H1 (cell line): Measurements from ENCODE around the gene ABCA6. TPM values are rescaled to one million over a fixed set of nuclear protein-coding genes. Genes with fewer than 3 reads are reported as not detected.
A peak's percentile ranks its signal among the peaks of the same experiment; 100 is the strongest.

ENCODE experiments used
- CTCF ChIA-PET: fragments of 300-600 bp; sonication (Branson Sonifier 250); formaldehyde crosslinking; loops from one replicate; lab custom pipeline; 2021; ENCODE audit not compliant: partially characterized antibody; lab: Charles Lee
- POLR2A ChIA-PET: fragments of 300-600 bp; sonication (Branson Sonifier 250); formaldehyde crosslinking; loops from one replicate; lab custom pipeline; 2021; ENCODE audit warnings: inconsistent platforms; ENCODE audit not compliant: partially characterized antibody; lab: Charles Lee
- DNase-seq, 2 experiments: peaks; one replicate each; pipeline versions ENCODE4 v3.0.0 to v3.0.0-alpha.2; 2010 to 2022; ENCODE audit warnings: low spot score in 2 of 2, low read depth in 1 of 2, mixed read lengths in 1 of 2
- FAIRE-seq: peaks from 2 replicates; lab custom pipeline; 2011; peaks lifted over from hg19 to GRCh38; lab: Jason Lieb, UNC
- H2AFZ ChIP-seq: 2 replicates; pipeline ENCODE4 v1.8.1; 2012; ENCODE audit warnings: low read length, inconsistent platforms
- H2AK5ac ChIP-seq: 2 replicates; pipeline ENCODE4 v1.6.1; 2013; ENCODE audit warnings: low read depth, low read length
- H2BK120ac ChIP-seq: replicated peaks from 2 replicates; pipeline ENCODE3; 2013; ENCODE audit warnings: low read depth, low read length, inconsistent platforms
- H2BK12ac ChIP-seq: 2 replicates; pipeline ENCODE4 v1.6.1; 2013; ENCODE audit warnings: low read depth, low read length
- H2BK15ac ChIP-seq: 2 replicates; pipeline ENCODE4 v1.6.1; 2013; ENCODE audit warnings: low read length
- H2BK20ac ChIP-seq: 2 replicates; pipeline ENCODE4 v1.6.1; 2013; ENCODE audit warnings: low read length
- H2BK5ac ChIP-seq: 2 replicates; pipeline ENCODE4 v1.6.1; 2013; ENCODE audit warnings: low read depth, low read length
- H3K14ac ChIP-seq: 2 replicates; pipeline ENCODE4 v1.6.1; 2013; ENCODE audit warnings: inconsistent platforms; ENCODE audit not compliant: insufficient read length
- H3K18ac ChIP-seq: 2 replicates; pipeline ENCODE4 v1.6.1; 2013; ENCODE audit warnings: low read length; ENCODE audit errors: extremely low read depth
- H3K23ac ChIP-seq: 2 replicates; pipeline ENCODE4 v1.6.1; 2013; ENCODE audit warnings: inconsistent platforms; ENCODE audit not compliant: insufficient read length
- H3K23me2 ChIP-seq: 2 replicates; pipeline ENCODE4 v1.6.1; 2013; ENCODE audit warnings: low read depth, low read length
- H3K27ac ChIP-seq: 2 replicates; pipeline ENCODE4 v1.6.1; 2011; ENCODE audit warnings: low read depth, low read length, inconsistent platforms
- H3K27me3 ChIP-seq, 4 experiments: replicated peaks in 1 of 4; 1 replicate in 1 of 4; 2 replicates in 3 of 4; pipeline versions ENCODE4 v1.6.1 to v1.8.1; 2011 to 2013; ENCODE audit warnings: low read length in 3 of 4, mild to moderate bottlenecking in 3 of 4, inconsistent platforms in 2 of 4, mixed read lengths in 2 of 4, moderate library complexity in 1 of 4; ENCODE audit not compliant: control insufficient read depth in 3 of 4, insufficient read depth in 3 of 4; ENCODE audit errors: extremely low read depth in 1 of 4
- H3K36me3 ChIP-seq, 4 experiments: 2 replicates each; pipeline versions ENCODE4 v1.6.1 to v1.8.1; 2011 to 2013; ENCODE audit warnings: mild to moderate bottlenecking in 4 of 4, low read length in 3 of 4, moderate library complexity in 2 of 4, control low read depth in 1 of 4, inconsistent platforms in 1 of 4; ENCODE audit not compliant: insufficient read depth in 4 of 4, control insufficient read depth in 2 of 4
- H3K4ac ChIP-seq: replicated peaks from 2 replicates; pipeline ENCODE3; 2013; ENCODE audit warnings: low read length, low read depth, mixed read lengths, inconsistent platforms; ENCODE audit not compliant: insufficient read length
- H3K4me1 ChIP-seq, 4 experiments: replicated peaks in 1 of 4; 1 replicate in 1 of 4; 2 replicates in 3 of 4; pipeline versions ENCODE4 v1.6.1 to v1.8.1; 2011 to 2013; ENCODE audit warnings: low read length in 3 of 4, inconsistent platforms in 2 of 4, mixed read lengths in 1 of 4; ENCODE audit not compliant: insufficient read depth in 4 of 4, control insufficient read depth in 3 of 4
- H3K4me2 ChIP-seq, 2 experiments: 2 replicates each; pipeline versions ENCODE4 v1.6.1 to v1.8.1; 2011 to 2013; ENCODE audit warnings: low read depth in 2 of 2, low read length in 2 of 2, control low read depth in 1 of 2, inconsistent platforms in 1 of 2, mild to moderate bottlenecking in 1 of 2; ENCODE audit not compliant: insufficient read depth in 1 of 2
- H3K4me3 ChIP-seq, 4 experiments: fragments of 200-600, 300-600 bp in 1 of 4; sonication (generic), shearing (Covaris generic), sonication (Bioruptor Twin) in 1 of 4; 2 replicates each; pipeline versions ENCODE4 v1.5.1 to v1.8.1; 2011 to 2016; ENCODE audit warnings: low read length in 4 of 4, low read depth in 3 of 4, control low read depth in 2 of 4, inconsistent platforms in 2 of 4, mild to moderate bottlenecking in 2 of 4, mixed read lengths in 1 of 4, moderate library complexity in 1 of 4; ENCODE audit not compliant: insufficient read depth in 2 of 4; ENCODE audit errors: extremely low read depth in 1 of 4
- H3K56ac ChIP-seq: replicated peaks from 2 replicates; pipeline ENCODE3; 2013; ENCODE audit warnings: low read depth, mild to moderate bottlenecking, mixed read lengths, low read length, inconsistent platforms; ENCODE audit not compliant: insufficient read length
- H3K79me1 ChIP-seq: 2 replicates; pipeline ENCODE4 v1.6.1; 2013; ENCODE audit warnings: low read depth, low read length, control low read depth
- H3K79me2 ChIP-seq, 2 experiments: 2 replicates each; pipeline versions ENCODE4 v1.6.1 to v1.8.1; 2012 to 2013; ENCODE audit warnings: low read length in 2 of 2, mild to moderate bottlenecking in 2 of 2, inconsistent platforms in 1 of 2; ENCODE audit not compliant: insufficient read depth in 2 of 2, control insufficient read depth in 1 of 2
- H3K9ac ChIP-seq, 4 experiments: replicated peaks in 1 of 4; 1 replicate in 1 of 4; 2 replicates in 3 of 4; pipeline versions ENCODE4 v1.6.1 to v1.8.1; 2011 to 2013; ENCODE audit warnings: low read depth in 3 of 4, low read length in 3 of 4, control low read depth in 2 of 4, mild to moderate bottlenecking in 2 of 4, moderate library complexity in 2 of 4, inconsistent platforms in 1 of 4; ENCODE audit errors: extremely low read depth in 1 of 4
- H3K9me3 ChIP-seq, 2 experiments: 2 replicates each; pipeline versions ENCODE4 v1.6.1 to v1.8.1; 2012 to 2013; ENCODE audit warnings: mild to moderate bottlenecking in 2 of 2, moderate library complexity in 2 of 2, control low read depth in 1 of 2, inconsistent platforms in 1 of 2, low read depth in 1 of 2, low read length in 1 of 2, mixed read lengths in 1 of 2; ENCODE audit not compliant: insufficient read depth in 2 of 2
- H4K20me1 ChIP-seq, 2 experiments: replicated peaks in 1 of 2; 2 replicates each; pipeline versions ENCODE3 to v1.8.1; 2011 to 2013; ENCODE audit warnings: inconsistent platforms in 2 of 2, low read length in 2 of 2, mild to moderate bottlenecking in 1 of 2; ENCODE audit not compliant: insufficient read depth in 2 of 2, control insufficient read depth in 1 of 2
- H4K5ac ChIP-seq: 2 replicates; pipeline ENCODE4 v1.6.1; 2013; ENCODE audit warnings: low read length, low read depth, mixed read lengths, inconsistent platforms; ENCODE audit not compliant: insufficient read length
- H4K8ac ChIP-seq: 2 replicates; pipeline ENCODE4 v1.8.0; 2013; ENCODE audit warnings: mild to moderate bottlenecking, moderate library complexity, low read length, inconsistent platforms; ENCODE audit not compliant: insufficient read depth; ENCODE audit errors: extremely low read depth
- H4K91ac ChIP-seq: replicated peaks from 2 replicates; pipeline ENCODE3; 2013; ENCODE audit warnings: low read length, mixed read lengths, inconsistent platforms; ENCODE audit not compliant: insufficient read length
- CTCF ChIP-seq, 3 experiments: IDR thresholded peaks; 1 replicate in 2 of 3; 2 replicates in 1 of 3; pipeline versions ENCODE4 v1.5.1 to v1.6.1; 2011; ENCODE audit warnings: low read length in 3 of 3, mild to moderate bottlenecking in 3 of 3, inconsistent platforms in 2 of 3, low read depth in 1 of 3, moderate library complexity in 1 of 3; ENCODE audit not compliant: insufficient read depth in 1 of 3; ENCODE audit errors: control extremely low read depth in 1 of 3
- MAFK ChIP-seq: IDR thresholded peaks from 2 replicates; pipeline ENCODE4 v1.6.1; 2012; ENCODE audit warnings: low read depth, mild to moderate bottlenecking, improper control_type of control experiment, low read length
- NRF1 ChIP-seq: IDR thresholded peaks from 2 replicates; pipeline ENCODE4 v1.6.1; 2011; ENCODE audit warnings: mild to moderate bottlenecking, low read depth, low read length, improper control_type of control experiment
- RAD21 ChIP-seq, 2 experiments: IDR thresholded peaks in 1 of 2; conservative IDR thresholded peaks in 1 of 2; 2 replicates each; pipeline ENCODE4 v1.6.1; 2011; ENCODE audit warnings: low read depth in 2 of 2, low read length in 2 of 2, improper control_type of control experiment in 1 of 2, inconsistent platforms in 1 of 2, mild to moderate bottlenecking in 1 of 2, moderate library complexity in 1 of 2
- WGBS, 2 experiments: shearing (Covaris generic) in 1 of 2; methylation state at CpG; one replicate each; pipeline versions ENCODE4 v1.1.6 to v1.1.7; 2013 to 2015; ENCODE audit warnings: low lambda C conversion rate in 2 of 2, mixed read lengths in 2 of 2, inconsistent platforms in 1 of 2, low coverage in 1 of 2, missing lambda C conversion rate in 1 of 2; ENCODE audit not compliant: insufficient replicate concordance in 2 of 2, insufficient coverage in 1 of 2, insufficient read length in 1 of 2; ENCODE audit errors: extremely low coverage in 1 of 2, missing lambda C conversion rate in 1 of 2; 5-methylcytosine and 5-hydroxymethylcytosine counted together
- polyA plus RNA-seq, 7 experiments: library from polyadenylated mRNA; depleted of rRNA in 3 of 7; stranded (reverse) in 5 of 7; unstranded in 2 of 7; fragments of >200 nt in 5 of 7; fragments of 200-250 nt in 2 of 7; gene quantifications; 1 replicate in 5 of 7; 2 replicates in 1 of 7; 4 replicates in 1 of 7; pipeline versions ENCODE4 v1.2.1 to v1.2.3, GENCODE V29; 2011 to 2013; ENCODE audit warnings: missing spikeins in 2 of 7, mixed read lengths in 2 of 7
- total RNA-seq: library from RNA; stranded (reverse); fragmentation: NEBNext Ultra II Directional; extraction: Animal tissue kit (Norgen Biotek cat#: 25700); gene quantifications from 2 replicates; pipeline ENCODE4 v1.2.1, GENCODE V29; 2021

Gene ABCA6
- total and polyA plus RNA-seq, 2 of the 8 experiments (the other 6 are each of a cell fraction or from before 2014, with no cell fraction given) = not detected

DNA sequence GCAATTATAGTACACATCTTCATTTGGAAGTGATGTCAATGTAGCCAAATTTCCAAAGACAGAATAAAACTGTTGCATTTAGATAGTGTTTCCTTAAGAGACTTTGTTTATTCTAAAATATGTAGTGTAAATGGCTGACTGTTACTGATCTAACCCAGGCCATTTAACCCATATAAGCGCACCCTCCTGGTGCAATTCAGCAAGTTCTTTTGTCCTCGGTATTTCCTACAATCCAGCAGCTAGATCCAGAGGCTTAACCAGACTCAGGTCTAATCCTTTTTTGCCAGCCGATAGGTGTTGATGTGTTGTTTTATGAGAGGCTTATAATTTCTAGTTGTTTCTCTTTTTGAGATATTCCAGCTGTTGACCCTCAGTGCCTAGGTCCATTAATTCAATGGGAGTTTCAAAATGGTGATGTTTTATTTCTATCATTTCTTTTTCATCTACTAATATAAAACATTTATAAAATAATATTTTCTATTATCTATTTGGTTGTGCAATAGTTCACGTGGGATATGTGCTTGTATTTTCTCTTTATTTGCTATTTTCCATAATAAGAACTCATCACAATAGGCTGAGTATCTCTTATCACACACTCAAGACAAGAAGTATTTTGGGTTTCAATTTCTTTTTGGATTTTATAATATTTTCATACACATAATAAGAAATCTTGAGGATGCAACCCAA is 95.4 kb downstream of the ABCA6 start:
- Histone ChIP-seq H3K23me2 (no peaks in the 10 kb centered on the region), H2BK12ac (no peak overlapping the region), H4K5ac (no peak overlapping the region), H2AK5ac (no peak overlapping the region), H3K36me3 (no peaks in the 10 kb centered on the region), H2BK5ac (no peak overlapping the region), H4K91ac (no peak overlapping the region), H3K4me3 (no peak overlapping the region), H3K79me1 (no peaks in the 10 kb centered on the region), H4K20me1 (no peaks in the 10 kb centered on the region), H3K4me2 (no peak overlapping the region), H3K14ac (no peak overlapping the region), H3K18ac (no peak overlapping the region), H3K9ac (no peak overlapping the region), H3K9me3 (no peaks in the 10 kb centered on the region), H2BK20ac (no peak overlapping the region), H3K4ac (no peak overlapping the region), H2BK15ac (no peak overlapping the region), H3K27ac (no peak overlapping the region), H3K79me2 (no peaks in the 10 kb centered on the region), H3K4me1 (no peaks in the 10 kb centered on the region), H3K27me3 (no peaks in the 10 kb centered on the region), H4K8ac (no peak overlapping the region), H3K23ac (no peak overlapping the region), H3K56ac (no peak overlapping the region), H2BK120ac (no peak overlapping the region), H2AFZ (no peak overlapping the region)
- WGBS, 2 experiments = 87% methylated on average over 4 of the region's 4 CpGs; no CpG with 5 or more reads in 1 of the 2 experiments
- FAIRE-seq (no peak), DNase-seq (no peak)
- CTCF ChIA-PET = no interaction called here
- TF ChIP-seq NRF1 (no peak), MAFK (no peak), RAD21 (IDR thresholded peaks at IDR 0.05 in 1 of 2, conservative IDR thresholded peaks at IDR 0.05 in 1 of 2; ENCODE audit: low read depth in 2 of 2, low read length in 2 of 2) (0 out of 4 replicates have a peak, but pooled peaks of 1 of the 2 experiments have one; percentile 9), CTCF (IDR thresholded peaks at IDR 0.05; ENCODE audit: control extremely low read depth in 1 of 3, insufficient read depth in 1 of 3, low read depth in 1 of 3, low read length in 3 of 3) (peak in 1 of 3 experiments; percentile 13; a peak in 1 of 4 replicates)
- POLR2A ChIA-PET = no interaction called here
